H1 (cell line): ENCODE data around the gene MXRA8. TPM values are rescaled to one million over a fixed set of nuclear protein-coding genes. Genes with fewer than 3 reads are reported as not detected.

Experiments
- ATF2 ChIP-seq: IDR thresholded peaks from 2 replicates; pipeline ENCODE4 v1.6.1; 2012; ENCODE audit warnings: low read length, inconsistent platforms
- polyA plus RNA-seq, 7 experiments: library from polyadenylated mRNA; depleted of rRNA in 3 of 7; stranded (reverse) in 5 of 7; unstranded in 2 of 7; fragments of >200 nt in 5 of 7; fragments of 200-250 nt in 2 of 7; gene quantifications; 1 replicate in 5 of 7; 2 replicates in 1 of 7; 4 replicates in 1 of 7; pipeline versions ENCODE4 v1.2.1 to v1.2.3, GENCODE V29; 2011 to 2013; ENCODE audit warnings: missing spikeins in 2 of 7, mixed read lengths in 2 of 7
- total RNA-seq: library from RNA; stranded (reverse); fragmentation: NEBNext Ultra II Directional; extraction: Animal tissue kit (Norgen Biotek cat#: 25700); gene quantifications from 2 replicates; pipeline ENCODE4 v1.2.1, GENCODE V29; 2021

MXRA8 gene
- total and polyA plus RNA-seq, 2 of the 8 experiments (the other 6 are each of a cell fraction or from before 2014, with no cell fraction given), result 10.5 to 17.2 TPM

GRCh38 chr1:1402072-1402900 is 43.9 kb upstream of the MXRA8 start (continued):
- TF ChIP-seq ATF2, result 0 out of 2 replicates have a peak, but pooled peaks have one; percentile 80
